Kidney (tissue), 14 donors: ENCODE data around the gene KLHL25. TPM values are rescaled to one million over a fixed set of nuclear protein-coding genes. Genes with fewer than 3 reads are reported as not detected.

Experiments used
- DNase-seq, 5 donors: peaks; one replicate each; pipeline ENCODE4 v3.0.0-alpha.2; 2013 to 2020
- FAIRE-seq: peaks from 2 replicates; lab custom pipeline; 2012; peaks lifted over from hg19 to GRCh38; lab: Jason Lieb, UNC
- H3K27ac ChIP-seq, 2 donors: one replicate each; pipeline ENCODE4 v1.7.0; 2013; ENCODE audit warnings: low read depth in 2 of 2, low read length in 2 of 2, inconsistent platforms in 1 of 2
- H3K27me3 ChIP-seq: one replicate; pipeline ENCODE4 v1.7.1; 2013; ENCODE audit warnings: low read length, inconsistent platforms; ENCODE audit not compliant: control insufficient read depth, insufficient read depth
- H3K36me3 ChIP-seq, 3 donors: one replicate each; pipeline versions ENCODE4 v1.7.0 to v1.7.1; 2013; ENCODE audit warnings: low read length in 3 of 3, control low read depth in 1 of 3, inconsistent platforms in 1 of 3; ENCODE audit not compliant: insufficient read depth in 3 of 3, control insufficient read depth in 2 of 3
- H3K4me1 ChIP-seq, 3 donors: one replicate each; pipeline versions ENCODE4 v1.7.0 to v1.7.1; 2013; ENCODE audit warnings: low read length in 3 of 3, inconsistent platforms in 1 of 3, low read depth in 1 of 3; ENCODE audit not compliant: control insufficient read depth in 2 of 3, insufficient read depth in 2 of 3
- H3K4me3 ChIP-seq, 3 donors: one replicate each; pipeline versions ENCODE4 v1.7.0 to v1.8.1; 2013; ENCODE audit warnings: low read length in 3 of 3, control low read depth in 1 of 3, inconsistent platforms in 1 of 3
- H3K9ac ChIP-seq, 3 donors: one replicate each; pipeline versions ENCODE4 v1.7.0 to v1.7.1; 2013; ENCODE audit warnings: low read length in 3 of 3, control low read depth in 1 of 3, inconsistent platforms in 1 of 3
- H3K9me3 ChIP-seq, 3 donors: one replicate each; pipeline versions ENCODE4 v1.7.0 to v1.7.1; 2013; ENCODE audit warnings: low read length in 3 of 3, control low read depth in 1 of 3, inconsistent platforms in 1 of 3; ENCODE audit not compliant: control insufficient read depth in 2 of 3, insufficient read depth in 1 of 3
- CTCF ChIP-seq: IDR thresholded peaks from 3 replicates; pipeline ENCODE4 v1.5.1; 2012; ENCODE audit warnings: mild to moderate bottlenecking, moderate library complexity, borderline replicate concordance; ENCODE audit not compliant: insufficient read depth; ENCODE audit errors: extremely low read depth
- intact Hi-C: fragments of 100-400 bp; cut with DNase I; formaldehyde crosslinking; loops from one replicate; pipeline ENCODE4 v1.11.1; 2022
- polyA plus RNA-seq: library from polyadenylated mRNA; stranded (reverse); fragments of 350-450 nt; fragmentation: Illumina TruSeq; extraction: RNeasy Lipid Tissue Mini Kit (QIAGEN cat#74804); gene quantifications from one replicate; pipeline ENCODE4 v1.2.3, GENCODE V29; 2014; ENCODE audit warnings: low read depth, low replicate concordance; ENCODE audit not compliant: insufficient read depth
- total RNA-seq: library from RNA; stranded (reverse); fragmentation: NEBNext Ultra II Directional; extraction: Animal tissue kit (Norgen Biotek cat#: 25700); gene quantifications from one replicate; pipeline ENCODE4 v1.2.1, GENCODE V29; 2021
- donor health status: control.
- donor health status: control.
- donor health status: control.
- donor health status: control.
- donor health status: control.
- donor health status: DM: yes; HTN: yes; CAD: no.
- donor health status: Normal renal cell carcinoma (clear cell type).

Gene KLHL25
- total and polyA plus RNA-seq, 2 donors from 2014 or later = 5.3 to 8.4 TPM

- H3K4me1 ChIP-seq = no peaks in the 10 kb centered on the region
- H3K36me3 ChIP-seq = peaks cover 13 to 58% (median 45%) of the 10 kb centered on the region in 3 donors
- no peak overlapping the region for H3K9ac ChIP-seq
- H3K9me3 ChIP-seq = no peaks in the 10 kb centered on the region
- intact Hi-C loops = no loop called here
- DNase-seq (no peak), FAIRE-seq (no peak)
- H3K4me3 ChIP-seq = no peak overlapping the region
- H3K27ac ChIP-seq = no peak overlapping the region
- no peak for TF ChIP-seq CTCF
- no peaks in the 10 kb centered on the region for H3K27me3 ChIP-seq
Measured at GRCh38 chr15:85744579-85744978, 50.1 kb downstream of the KLHL25 start.

- DNase-seq (no peak), FAIRE-seq (no peak)
- H3K27ac ChIP-seq = no peak overlapping the region
Measured at GRCh38 chr15:85743392-85744055, 51.2 kb downstream of the KLHL25 start.

DNA sequence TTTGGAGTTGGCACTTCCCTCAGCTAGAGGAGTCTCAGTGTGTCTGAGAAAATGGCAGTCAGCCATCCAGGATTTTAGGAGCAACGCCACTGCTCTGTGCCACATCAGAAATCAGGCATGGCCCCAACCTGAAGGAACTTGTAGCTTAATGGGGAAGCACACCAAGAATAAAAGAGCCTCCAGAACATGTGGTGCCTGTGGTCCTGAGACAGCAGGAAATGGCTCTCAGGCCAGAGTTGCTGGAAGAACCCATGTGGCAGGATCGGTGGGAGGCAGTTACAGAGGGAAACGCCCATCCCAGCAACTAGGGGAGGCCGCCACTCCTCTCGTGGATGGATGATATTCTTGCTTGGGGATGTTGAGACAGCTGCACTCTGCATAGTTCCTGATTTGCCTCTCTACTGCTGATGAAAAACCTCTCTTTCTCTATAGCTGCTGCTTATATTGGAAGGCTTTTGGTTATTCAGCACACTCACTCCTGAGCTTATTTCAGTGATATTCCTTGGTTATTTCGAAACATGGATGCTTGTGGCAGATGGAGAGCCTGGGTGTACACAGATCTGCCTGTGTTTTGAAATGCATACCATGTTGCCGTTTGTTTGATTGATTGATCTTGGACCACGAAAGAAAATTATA is 52.4 kb downstream of the KLHL25 start:
- Histone ChIP-seq H3K36me3 (peaks cover 11 to 53% (median 45%) of the 10 kb centered on the region in 3 donors), H3K4me1 (no peaks in the 10 kb centered on the region), H3K9ac (no peak overlapping the region), H3K4me3 (no peak overlapping the region), H3K9me3 (no peaks in the 10 kb centered on the region), H3K27ac (no peak overlapping the region), H3K27me3 (no peaks in the 10 kb centered on the region)
- no peak for TF ChIP-seq CTCF
- peak in 1 of 5 donors; percentile 53 for DNase-seq
- intact Hi-C loops = no loop called here
- no peak for FAIRE-seq

More at GRCh38 chr15:85743392-85744055, 51.2 kb downstream of the KLHL25 start:
- Histone ChIP-seq H3K4me3 (no peak overlapping the region), H3K9ac (no peak overlapping the region), H3K4me1 (no peaks in the 10 kb centered on the region), H3K9me3 (no peaks in the 10 kb centered on the region), H3K27me3 (no peaks in the 10 kb centered on the region), H3K36me3 (peaks cover 13 to 58% (median 45%) of the 10 kb centered on the region in 3 donors)
- TF ChIP-seq CTCF = no peak
- intact Hi-C loops = no loop called here
